ENCODE results near the gene KIFC1.

Gene KIFC1

GRCh38 chr6:33432546-33432945, 40.9 kb downstream of the KIFC1 start:
- no peak for TF ChIP-seq POLR2AphosphoS5 (IDR thresholded peaks at IDR 0.05; ENCODE audit: low read depth, low read length)
- no peak for TF ChIP-seq POLR2A (IDR thresholded peaks at IDR 0.05; ENCODE audit: low read depth, low read length)
- no peak for TF ChIP-seq TAF1 (IDR thresholded peaks at IDR 0.05; ENCODE audit: borderline replicate concordance, low read depth, low read length)
- FAIRE-seq (no peak), DNase-seq (ENCODE audit: insufficient read length) (no peak)

GRCh38 chr6:33433001-33433543, 41.4 kb downstream of the KIFC1 start:
- TF ChIP-seq TAF1 (IDR thresholded peaks at IDR 0.05; ENCODE audit: borderline replicate concordance, low read depth, low read length), result no peak
- TF ChIP-seq POLR2AphosphoS5 (IDR thresholded peaks at IDR 0.05; ENCODE audit: low read depth, low read length), result no peak
- TF ChIP-seq POLR2A (IDR thresholded peaks at IDR 0.05; ENCODE audit: low read depth, low read length), result no peak
- DNase-seq (ENCODE audit: insufficient read length) (no peak), FAIRE-seq (no peak)

GRCh38 chr6:33433544-33434191, 42.0 kb downstream of the KIFC1 start:
- FAIRE-seq (no peak), DNase-seq (ENCODE audit: insufficient read length) (no peak)
- TF ChIP-seq POLR2A (IDR thresholded peaks at IDR 0.05; ENCODE audit: low read depth, low read length), result no peak
- no peak for TF ChIP-seq TAF1 (IDR thresholded peaks at IDR 0.05; ENCODE audit: borderline replicate concordance, low read depth, low read length)
- TF ChIP-seq POLR2AphosphoS5 (IDR thresholded peaks at IDR 0.05; ENCODE audit: low read depth, low read length), result no peak

- TF ChIP-seq TAF1 (IDR thresholded peaks at IDR 0.05; ENCODE audit: borderline replicate concordance, low read depth, low read length) (no peak), POLR2A (IDR thresholded peaks at IDR 0.05; ENCODE audit: low read depth, low read length) (no peak), POLR2AphosphoS5 (IDR thresholded peaks at IDR 0.05; ENCODE audit: low read depth, low read length) (no peak)
- FAIRE-seq (no peak), DNase-seq (ENCODE audit: insufficient read length) (no peak)
Measured at GRCh38 chr6:33434961-33435360, 43.3 kb downstream of the KIFC1 start.

GRCh38 chr6:33437666-33438065, 46.0 kb downstream of the KIFC1 start:
- TF ChIP-seq TAF1 (IDR thresholded peaks at IDR 0.05; ENCODE audit: borderline replicate concordance, low read depth, low read length), result no peak
- no peak for TF ChIP-seq POLR2AphosphoS5 (IDR thresholded peaks at IDR 0.05; ENCODE audit: low read depth, low read length)
- TF ChIP-seq POLR2A (IDR thresholded peaks at IDR 0.05; ENCODE audit: low read depth, low read length), result no peak
- FAIRE-seq, result no peak

GRCh38 chr6:33438978-33439594, 47.5 kb downstream of the KIFC1 start:
- FAIRE-seq (no peak), DNase-seq (ENCODE audit: insufficient read length) (no peak)
- TF ChIP-seq POLR2AphosphoS5 (IDR thresholded peaks at IDR 0.05; ENCODE audit: low read depth, low read length) (no peak), TAF1 (IDR thresholded peaks at IDR 0.05; ENCODE audit: borderline replicate concordance, low read depth, low read length) (no peak), POLR2A (IDR thresholded peaks at IDR 0.05; ENCODE audit: low read depth, low read length) (no peak)

More at GRCh38 chr6:33437666-33438065, 46.0 kb downstream of the KIFC1 start:
- no peak for DNase-seq (ENCODE audit: insufficient read length)

GRCh38 chr6:33439956-33440648, 48.5 kb downstream of the KIFC1 start:
- no peak for FAIRE-seq
- no peak for TF ChIP-seq TAF1 (IDR thresholded peaks at IDR 0.05; ENCODE audit: borderline replicate concordance, low read depth, low read length)
- TF ChIP-seq POLR2A (IDR thresholded peaks at IDR 0.05; ENCODE audit: low read depth, low read length), result no peak
- no peak for TF ChIP-seq POLR2AphosphoS5 (IDR thresholded peaks at IDR 0.05; ENCODE audit: low read depth, low read length)
- no peak for DNase-seq (ENCODE audit: insufficient read length)

GRCh38 chr6:33440649-33441309, 49.2 kb downstream of the KIFC1 start:
- no peak for FAIRE-seq
- no peak for DNase-seq (ENCODE audit: insufficient read length)

GRCh38 chr6:33441457-33441856, 49.8 kb downstream of the KIFC1 start:
- TF ChIP-seq POLR2A (IDR thresholded peaks at IDR 0.05; ENCODE audit: low read depth, low read length) (no peak), TAF1 (IDR thresholded peaks at IDR 0.05; ENCODE audit: borderline replicate concordance, low read depth, low read length) (no peak), POLR2AphosphoS5 (IDR thresholded peaks at IDR 0.05; ENCODE audit: low read depth, low read length) (no peak)
- FAIRE-seq, result no peak
- DNase-seq (ENCODE audit: insufficient read length), result no peak

More at GRCh38 chr6:33440649-33441309, 49.2 kb downstream of the KIFC1 start:
- TF ChIP-seq POLR2A (IDR thresholded peaks at IDR 0.05; ENCODE audit: low read depth, low read length) (no peak), TAF1 (IDR thresholded peaks at IDR 0.05; ENCODE audit: borderline replicate concordance, low read depth, low read length) (no peak), POLR2AphosphoS5 (IDR thresholded peaks at IDR 0.05; ENCODE audit: low read depth, low read length) (no peak)

- DNase-seq (ENCODE audit: insufficient read length), result no peak
- no peak for FAIRE-seq
- TF ChIP-seq POLR2AphosphoS5 (IDR thresholded peaks at IDR 0.05; ENCODE audit: low read depth, low read length) (no peak), TAF1 (IDR thresholded peaks at IDR 0.05; ENCODE audit: borderline replicate concordance, low read depth, low read length) (no peak), POLR2A (IDR thresholded peaks at IDR 0.05; ENCODE audit: low read depth, low read length) (no peak)
Measured at GRCh38 chr6:33442283-33442682, 50.7 kb downstream of the KIFC1 start.

- FAIRE-seq, result no peak
- DNase-seq (ENCODE audit: insufficient read length), result no peak
- no peak for TF ChIP-seq TAF1 (IDR thresholded peaks at IDR 0.05; ENCODE audit: borderline replicate concordance, low read depth, low read length)
- no peak for TF ChIP-seq POLR2A (IDR thresholded peaks at IDR 0.05; ENCODE audit: low read depth, low read length)
- TF ChIP-seq POLR2AphosphoS5 (IDR thresholded peaks at IDR 0.05; ENCODE audit: low read depth, low read length), result no peak
Measured at GRCh38 chr6:33443025-33443424, 51.4 kb downstream of the KIFC1 start.
